CD4-positive, alpha-beta T cell (primary cell): ENCODE data around the gene GPX3. TPM values are rescaled to one million over a fixed set of nuclear protein-coding genes. Genes with fewer than 3 reads are reported as not detected.

ENCODE experiments used
- ATAC-seq: fragments of 200-7000 bp; cut with Tn5 transposase; one replicate; pipeline ENCODE4 v1.10.0; 2022; ENCODE audit warnings: mild to moderate bottlenecking; ENCODE audit not compliant: poor library complexity
- CTCF ChIA-PET: fragments of 350-600 bp; sonication (Branson Sonifier 250); formaldehyde crosslinking; loops from one replicate; lab custom pipeline; 2021; ENCODE audit warnings: antibody characterized with exemption, inconsistent platforms; lab: Charles Lee
- POLR2A ChIA-PET: fragments of 350-600 bp; sonication (Branson Sonifier 250); formaldehyde crosslinking; loops from one replicate; lab custom pipeline; 2021; ENCODE audit warnings: antibody characterized with exemption, inconsistent platforms; lab: Charles Lee
- DNase-seq, 14 experiments: peaks; one replicate each; pipeline ENCODE4 v3.0.0-alpha.2; 2013 to 2020; ENCODE audit warnings: mixed read lengths in 2 of 14
- H3K27ac ChIP-seq, 2 donors: one replicate each; pipeline versions ENCODE4 v1.5.1 to v1.7.0; 2013; ENCODE audit warnings: low read length in 2 of 2, low read depth in 1 of 2, mild to moderate bottlenecking in 1 of 2
- H3K27me3 ChIP-seq, 2 experiments: 1 replicate in 1 of 2; 2 replicates in 1 of 2; pipeline versions ENCODE4 v1.6.1 to v1.7.0; 2013; ENCODE audit warnings: low read length in 2 of 2, control low read depth in 1 of 2, mild to moderate bottlenecking in 1 of 2, moderate library complexity in 1 of 2; ENCODE audit not compliant: insufficient read depth in 2 of 2, control insufficient read depth in 1 of 2
- H3K36me3 ChIP-seq: one replicate; pipeline ENCODE4 v1.6.1; 2013; ENCODE audit warnings: low read length, control low read depth; ENCODE audit not compliant: insufficient read depth
- H3K4me1 ChIP-seq: one replicate; pipeline ENCODE4 v1.6.1; 2013; ENCODE audit warnings: low read length, control low read depth; ENCODE audit not compliant: insufficient read depth
- H3K4me3 ChIP-seq: one replicate; pipeline ENCODE4 v1.5.1; 2013; ENCODE audit warnings: mild to moderate bottlenecking, low read length, moderate library complexity
- H3K9me3 ChIP-seq, 2 experiments: 1 replicate in 1 of 2; 2 replicates in 1 of 2; pipeline versions ENCODE4 v1.6.1 to v1.7.0; 2013; ENCODE audit warnings: low read length in 2 of 2, mild to moderate bottlenecking in 2 of 2, control low read depth in 1 of 2, moderate library complexity in 1 of 2; ENCODE audit not compliant: control insufficient read depth in 1 of 2, insufficient read depth in 1 of 2
- H3K27ac Mint-ChIP-seq: one replicate; pipeline ENCODE4 v1.8.0; 2020; ENCODE audit warnings: mixed read lengths
- H3K27me3 Mint-ChIP-seq: one replicate; pipeline ENCODE4 v1.8.0; 2021; ENCODE audit warnings: mixed read lengths
- H3K36me3 Mint-ChIP-seq: one replicate; pipeline ENCODE4 v1.8.0; 2021; ENCODE audit warnings: low read depth, mixed read lengths
- H3K4me1 Mint-ChIP-seq: one replicate; pipeline ENCODE4 v1.8.0; 2021; ENCODE audit warnings: low read depth, mixed read lengths
- H3K4me3 Mint-ChIP-seq: one replicate; pipeline ENCODE4 v1.8.0; 2020; ENCODE audit warnings: mild to moderate bottlenecking, mixed read lengths
- H3K9me3 Mint-ChIP-seq: one replicate; pipeline ENCODE4 v1.8.0; 2020; ENCODE audit warnings: mixed read lengths
- CTCF ChIP-seq: fragments of 200-600 bp; IDR thresholded peaks from one replicate; pipeline ENCODE4 v1.8.0; 2022; ENCODE audit warnings: antibody characterized with exemption, mild to moderate bottlenecking
- intact Hi-C, 2 experiments: fragments of 100-400 bp; cut with DNase I in 1 of 2; cut with micrococcal nuclease in 1 of 2; formaldehyde crosslinking; loops; one replicate each; pipeline versions ENCODE4 v1.15.1 to v1.9.0; 2023 to 2025; cut with DNase I, micrococcal nuclease
- total RNA-seq, 174 experiments: library from RNA in 2 of 174; stranded (reverse) in 2 of 174; gene quantifications; one replicate each; pipeline ENCODE4 v1.2.3 and lab custom pipeline; 2021 to 2026

Gene GPX3
- total RNA-seq, 2 experiments from 2014 or later = 0.58 TPM; not detected in 1

- DNase-seq (no peak), ATAC-seq (no peak)
- Mint-ChIP-seq H3K4me1 (no peaks in the 10 kb centered on the region), H3K27ac (no peak overlapping the region), H3K9me3 (no peaks in the 10 kb centered on the region), H3K27me3 (no peaks in the 10 kb centered on the region), H3K4me3 (no peak overlapping the region), H3K36me3 (peaks cover 99% of the 10 kb centered on the region)
- intact Hi-C loops = no loop called here
- ChIA-PET CTCF (no interaction called here), POLR2A (interaction anchor here (1.6 kb wide), 1 partner anchor 341 kb away, joined by 4 read pairs; the partner anchor contains the start of gene RBM22)
- Histone ChIP-seq H3K27me3 (no peaks in the 10 kb centered on the region), H3K9me3 (no peaks in the 10 kb centered on the region), H3K4me3 (no peak overlapping the region), H3K36me3 (peaks cover 98% of the 10 kb centered on the region), H3K27ac (no peak overlapping the region), H3K4me1 (no peaks in the 10 kb centered on the region)
- TF ChIP-seq CTCF = no peak
These were observed 21.3 kb downstream of the GPX3 start for GRCh38 chr5:151041577-151042268.

- TF ChIP-seq CTCF = no peak
- H3K27me3 Mint-ChIP-seq = no peaks in the 10 kb centered on the region
- no peak overlapping the region for H3K27ac Mint-ChIP-seq
- H3K27me3 ChIP-seq = no peaks in the 10 kb centered on the region
- H3K4me3 Mint-ChIP-seq = no peak overlapping the region
- no peaks in the 10 kb centered on the region for H3K9me3 Mint-ChIP-seq
- no peak overlapping the region for H3K4me3 ChIP-seq
- peaks cover 98% of the 10 kb centered on the region for H3K36me3 ChIP-seq
- intact Hi-C loops = no loop called here
- H3K27ac ChIP-seq = no peak overlapping the region
- POLR2A ChIA-PET = no interaction called here
- no peaks in the 10 kb centered on the region for H3K9me3 ChIP-seq
- H3K36me3 Mint-ChIP-seq = peaks cover 99% of the 10 kb centered on the region
- no peaks in the 10 kb centered on the region for H3K4me1 ChIP-seq
- ATAC-seq (no peak), DNase-seq (no peak)
- CTCF ChIA-PET = no interaction called here
- H3K4me1 Mint-ChIP-seq = no peaks in the 10 kb centered on the region
These were observed 22.2 kb downstream of the GPX3 start for GRCh38 chr5:151042453-151043093.

GRCh38 chr5:151047814-151048425 is 27.5 kb downstream of the GPX3 start:
- DNase-seq (peak in 9 of 14 experiments; percentile 8 to 63 (median 17)), ATAC-seq (peak; percentile 86)
- Histone ChIP-seq H3K4me1 (peaks cover 7% of the 10 kb centered on the region), H3K4me3 (no peak overlapping the region), H3K27ac (no peak overlapping the region), H3K27me3 (no peaks in the 10 kb centered on the region), H3K36me3 (peaks cover 95% of the 10 kb centered on the region), H3K9me3 (no peaks in the 10 kb centered on the region)
- H3K27me3 Mint-ChIP-seq = no peaks in the 10 kb centered on the region
- intact Hi-C loops = loop anchor here in 1 of 2 experiments (1.0 to 5.0 kb wide), 2 partner anchors 109 to 486 kb away; partner anchors contain the start of gene ANXA6
- no peak overlapping the region for H3K27ac Mint-ChIP-seq
- POLR2A ChIA-PET = interaction anchor here (0.9 kb wide), 1 partner anchor 68 kb away, joined by 3 read pairs; no protein-coding TSS in a partner anchor
- H3K36me3 Mint-ChIP-seq = peaks cover 95% of the 10 kb centered on the region
- H3K4me3 Mint-ChIP-seq = no peak overlapping the region
- TF ChIP-seq CTCF = peak; percentile 69
- peaks cover 12% of the 10 kb centered on the region for H3K4me1 Mint-ChIP-seq
- CTCF ChIA-PET = interaction anchor here (0.6 to 8.8 kb wide), 6 partner anchors 10 to 597 kb away, joined by 3 to 126 read pairs (median 3); no protein-coding TSS in a partner anchor
- H3K9me3 Mint-ChIP-seq = no peaks in the 10 kb centered on the region
